Skeletal muscle tissue (tissue), 4 donors: Measurements from ENCODE around the gene MTERF4. TPM values are rescaled to one million over a fixed set of nuclear protein-coding genes. Genes with fewer than 3 reads are reported as not detected.

Experiments
- H3K27ac ChIP-seq: one replicate; pipeline ENCODE4 v1.7.0; 2013; ENCODE audit warnings: mild to moderate bottlenecking, low read depth, low read length, inconsistent platforms
- H3K27me3 ChIP-seq, 3 donors: one replicate each; pipeline ENCODE4 v1.7.0; 2013; ENCODE audit warnings: low read length in 3 of 3; ENCODE audit not compliant: control insufficient read depth in 3 of 3, insufficient read depth in 3 of 3
- H3K36me3 ChIP-seq, 3 donors: one replicate each; pipeline ENCODE4 v1.7.0; 2013; ENCODE audit warnings: low read length in 3 of 3; ENCODE audit not compliant: control insufficient read depth in 3 of 3, insufficient read depth in 3 of 3
- H3K4me1 ChIP-seq, 3 donors: one replicate each; pipeline ENCODE4 v1.7.0; 2013; ENCODE audit warnings: low read length in 3 of 3, mild to moderate bottlenecking in 3 of 3; ENCODE audit not compliant: control insufficient read depth in 3 of 3, insufficient read depth in 3 of 3
- H3K4me3 ChIP-seq, 3 donors: one replicate each; pipeline ENCODE4 v1.7.0; 2013; ENCODE audit warnings: low read length in 3 of 3
- H3K9ac ChIP-seq, 3 donors: one replicate each; pipeline ENCODE4 v1.7.0; 2013; ENCODE audit warnings: low read length in 3 of 3, mild to moderate bottlenecking in 3 of 3, moderate library complexity in 2 of 3, low read depth in 1 of 3
- H3K9me3 ChIP-seq, 3 donors: one replicate each; pipeline ENCODE4 v1.7.0; 2013; ENCODE audit warnings: low read length in 3 of 3; ENCODE audit not compliant: control insufficient read depth in 3 of 3
- total RNA-seq: library from RNA; depleted of rRNA; stranded (reverse); fragments of >200 nt; gene quantifications from one replicate; pipeline ENCODE4 v1.2.3, GENCODE V29; 2014
- donor health status: Osteomylitis.

MTERF4 gene
- total RNA-seq, 1 donor from 2014 or later, result 32.4 TPM

- Histone ChIP-seq H3K4me1 (no peaks in the 10 kb centered on the region), H3K9me3 (no peaks in the 10 kb centered on the region), H3K36me3 (no peaks in the 10 kb centered on the region), H3K9ac (no peak overlapping the region), H3K27me3 (peaks cover 0 to 3% (median 0%) of the 10 kb centered on the region in 3 donors), H3K27ac (no peak overlapping the region), H3K4me3 (no peak overlapping the region)
Measured at GRCh38 chr2:241142593-241142992, 40.5 kb upstream of the MTERF4 start.

DNA sequence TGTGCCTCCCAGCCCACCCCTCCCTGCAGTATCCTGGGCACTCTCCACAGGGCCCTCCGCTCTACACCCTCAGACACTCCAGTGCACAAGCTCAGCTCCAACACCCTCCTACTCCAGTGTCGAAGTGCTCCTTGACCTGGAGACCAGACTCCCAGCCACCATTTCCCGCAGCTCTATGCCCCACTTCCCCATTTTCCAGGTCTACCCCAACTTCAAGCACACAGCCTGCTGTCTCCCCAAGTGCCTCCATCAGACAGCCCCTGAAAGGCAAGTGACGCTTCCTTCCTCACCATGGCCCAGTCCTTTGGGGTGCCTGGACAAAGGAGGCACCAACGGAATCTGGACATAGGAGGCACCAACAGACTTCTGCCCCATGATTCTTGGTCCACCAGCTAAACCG lies 40.0 kb upstream of the MTERF4 start:
- no peak overlapping the region for H3K4me3 ChIP-seq
- H3K36me3 ChIP-seq, result no peaks in the 10 kb centered on the region
- H3K9me3 ChIP-seq, result no peaks in the 10 kb centered on the region
- no peak overlapping the region for H3K9ac ChIP-seq
- no peaks in the 10 kb centered on the region for H3K4me1 ChIP-seq
- no peak overlapping the region for H3K27ac ChIP-seq
- H3K27me3 ChIP-seq, result peaks cover 0 to 3% (median 0%) of the 10 kb centered on the region in 3 donors

DNA sequence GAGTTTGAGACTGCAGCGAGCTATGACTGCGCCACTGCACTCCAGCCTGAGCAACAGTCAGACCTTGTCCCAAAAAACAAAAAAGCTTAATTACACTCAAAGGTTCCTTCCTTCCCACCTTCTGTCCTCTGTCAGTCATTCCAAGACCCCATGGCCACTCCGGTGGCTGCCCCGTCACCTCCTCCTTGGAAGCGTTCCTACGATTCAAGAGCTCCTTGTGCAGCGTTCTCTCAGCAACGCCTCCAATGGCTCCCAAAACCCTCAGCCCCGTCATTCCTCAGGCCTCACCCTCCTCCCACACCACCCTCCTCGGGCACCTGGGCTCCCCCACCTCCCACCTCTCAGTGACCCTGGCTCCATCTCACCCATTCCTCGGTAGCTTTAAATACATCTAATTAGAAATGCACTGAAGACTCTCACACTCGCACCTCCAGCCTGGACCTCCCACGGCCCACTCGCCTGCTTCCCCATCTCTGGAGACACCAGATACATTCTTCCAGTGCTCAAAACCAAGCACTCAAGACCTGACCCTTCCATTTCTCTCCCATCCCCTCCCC lies 39.2 kb upstream of the MTERF4 start:
- H3K9ac ChIP-seq, result no peak overlapping the region
- no peaks in the 10 kb centered on the region for H3K4me1 ChIP-seq
- no peaks in the 10 kb centered on the region for H3K9me3 ChIP-seq
- H3K36me3 ChIP-seq, result no peaks in the 10 kb centered on the region
- H3K27ac ChIP-seq, result no peak overlapping the region
- no peak overlapping the region for H3K4me3 ChIP-seq
- H3K27me3 ChIP-seq, result peaks cover 0 to 3% (median 0%) of the 10 kb centered on the region in 3 donors

- no peak overlapping the region for H3K9ac ChIP-seq
- no peaks in the 10 kb centered on the region for H3K36me3 ChIP-seq
- no peaks in the 10 kb centered on the region for H3K9me3 ChIP-seq
- no peak overlapping the region for H3K27ac ChIP-seq
- no peaks in the 10 kb centered on the region for H3K4me1 ChIP-seq
- peaks cover 0 to 3% (median 0%) of the 10 kb centered on the region in 3 donors for H3K27me3 ChIP-seq
- H3K4me3 ChIP-seq, result no peak overlapping the region
Measured at GRCh38 chr2:241140445-241140840, 38.4 kb upstream of the MTERF4 start.

DNA sequence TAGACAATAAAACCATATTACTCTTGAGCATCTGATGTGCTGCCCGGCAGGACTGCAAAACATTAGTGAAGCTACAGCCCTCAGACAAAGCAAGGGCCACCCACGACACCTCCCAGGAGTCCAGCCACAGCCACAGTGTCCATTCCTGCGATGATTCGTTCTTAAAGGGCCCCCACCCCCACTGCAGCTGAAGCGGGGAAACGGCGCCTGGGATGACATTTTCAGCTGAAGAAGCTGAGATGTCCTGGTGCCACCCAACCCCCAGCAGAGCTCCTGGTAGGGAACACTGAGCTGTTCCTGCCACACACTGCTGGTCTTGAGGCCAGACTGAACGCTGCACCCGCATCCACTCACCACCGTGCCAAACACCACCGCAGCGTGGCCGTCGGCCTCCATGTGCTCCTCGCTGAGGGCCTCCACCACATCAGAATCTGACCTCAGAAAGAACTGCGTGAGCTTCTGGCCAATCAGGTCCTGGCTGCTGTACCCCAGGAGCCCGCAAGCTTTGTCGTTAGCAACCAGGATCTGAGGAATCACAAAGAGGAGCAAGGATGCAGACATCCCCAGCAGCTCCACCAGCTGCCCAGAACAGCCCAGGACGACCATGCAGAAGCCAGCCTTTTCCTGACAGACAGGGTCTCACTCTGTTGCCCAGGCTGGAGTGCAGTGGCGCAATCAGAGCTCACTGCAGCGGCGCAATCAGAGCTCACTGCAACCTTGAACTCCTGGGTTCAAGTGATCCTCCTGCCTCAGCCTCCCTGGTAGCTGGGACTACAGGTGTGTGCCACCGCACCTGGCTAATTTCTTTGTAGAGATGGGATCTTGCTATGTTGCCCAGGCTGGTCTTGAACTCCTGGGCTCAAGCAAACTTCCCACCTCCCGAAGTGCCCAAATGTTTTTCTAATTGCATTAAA lies 37.7 kb upstream of the MTERF4 start:
- Histone ChIP-seq H3K9ac (no peak overlapping the region), H3K36me3 (no peaks in the 10 kb centered on the region), H3K9me3 (no peaks in the 10 kb centered on the region), H3K4me1 (no peaks in the 10 kb centered on the region), H3K4me3 (no peak overlapping the region), H3K27ac (no peak overlapping the region), H3K27me3 (peaks cover 0 to 3% (median 0%) of the 10 kb centered on the region in 3 donors)

DNA sequence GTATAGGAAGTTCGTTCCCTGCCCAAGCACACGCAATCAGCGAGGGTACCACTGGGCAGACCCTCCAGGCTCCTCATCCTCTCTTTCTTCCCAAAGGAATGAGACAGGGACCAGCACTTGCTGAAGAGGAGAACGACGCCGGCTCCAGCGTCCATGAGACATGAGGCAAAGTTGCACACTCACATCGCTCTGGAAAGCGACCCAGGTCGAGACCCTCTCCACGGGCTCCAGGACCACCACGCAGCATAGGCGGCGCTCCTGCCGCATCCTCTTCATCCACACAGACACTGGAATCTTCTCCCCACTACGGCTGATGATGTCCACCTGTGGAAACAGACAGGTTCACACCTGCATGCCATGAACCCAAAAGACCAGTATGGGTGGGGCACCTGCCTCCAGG lies 36.4 kb upstream of the MTERF4 start:
- H3K9ac ChIP-seq, result no peak overlapping the region
- no peaks in the 10 kb centered on the region for H3K27me3 ChIP-seq
- no peaks in the 10 kb centered on the region for H3K9me3 ChIP-seq
- no peaks in the 10 kb centered on the region for H3K4me1 ChIP-seq
- H3K27ac ChIP-seq, result no peak overlapping the region
- no peak overlapping the region for H3K4me3 ChIP-seq
- no peaks in the 10 kb centered on the region for H3K36me3 ChIP-seq

DNA sequence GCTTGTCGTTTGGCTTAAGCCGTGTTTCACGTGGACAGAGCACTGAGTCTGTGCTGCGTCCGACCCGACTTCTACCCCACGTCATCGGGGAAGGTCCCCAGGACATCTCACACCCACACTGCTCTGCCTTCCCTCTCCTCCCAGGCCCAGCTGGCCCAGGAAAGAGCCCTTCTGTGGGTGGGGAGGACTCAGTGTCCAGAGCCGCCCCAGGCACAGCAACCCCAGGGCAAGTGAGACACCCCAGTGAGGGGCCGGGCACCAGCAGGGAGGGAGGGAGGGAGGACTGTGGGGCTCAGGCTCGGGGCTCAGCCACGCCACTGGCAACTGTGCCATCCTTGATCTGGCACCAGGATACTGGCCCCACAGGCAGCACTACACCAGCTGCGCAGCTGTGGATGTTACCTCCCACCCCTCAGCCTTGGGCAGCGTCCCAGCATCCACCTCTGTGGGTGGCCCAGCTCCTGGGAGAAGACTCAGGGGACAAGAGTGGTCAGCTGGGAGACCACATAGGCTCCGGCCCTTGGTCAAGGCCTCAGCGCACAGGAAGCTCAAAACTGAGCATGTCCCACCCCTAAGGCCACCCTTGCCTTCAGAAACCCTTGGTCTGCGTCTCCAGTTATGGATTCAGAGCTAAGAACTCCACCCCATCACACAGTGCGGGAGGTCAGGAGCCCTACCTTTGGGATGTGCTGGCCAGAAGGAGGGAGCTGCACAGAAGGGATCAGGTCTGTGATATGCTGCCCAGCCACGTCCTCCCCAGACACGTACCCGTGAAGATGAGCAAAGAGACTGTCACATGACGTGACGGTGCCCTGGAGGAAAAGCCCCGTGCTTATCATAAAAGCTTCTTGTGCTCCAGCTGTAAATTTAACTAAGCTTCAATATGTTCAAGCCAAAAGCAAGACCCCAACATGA lies 35.4 kb upstream of the MTERF4 start:
- Histone ChIP-seq H3K4me3 (no peak overlapping the region), H3K9me3 (no peaks in the 10 kb centered on the region)

DNA sequence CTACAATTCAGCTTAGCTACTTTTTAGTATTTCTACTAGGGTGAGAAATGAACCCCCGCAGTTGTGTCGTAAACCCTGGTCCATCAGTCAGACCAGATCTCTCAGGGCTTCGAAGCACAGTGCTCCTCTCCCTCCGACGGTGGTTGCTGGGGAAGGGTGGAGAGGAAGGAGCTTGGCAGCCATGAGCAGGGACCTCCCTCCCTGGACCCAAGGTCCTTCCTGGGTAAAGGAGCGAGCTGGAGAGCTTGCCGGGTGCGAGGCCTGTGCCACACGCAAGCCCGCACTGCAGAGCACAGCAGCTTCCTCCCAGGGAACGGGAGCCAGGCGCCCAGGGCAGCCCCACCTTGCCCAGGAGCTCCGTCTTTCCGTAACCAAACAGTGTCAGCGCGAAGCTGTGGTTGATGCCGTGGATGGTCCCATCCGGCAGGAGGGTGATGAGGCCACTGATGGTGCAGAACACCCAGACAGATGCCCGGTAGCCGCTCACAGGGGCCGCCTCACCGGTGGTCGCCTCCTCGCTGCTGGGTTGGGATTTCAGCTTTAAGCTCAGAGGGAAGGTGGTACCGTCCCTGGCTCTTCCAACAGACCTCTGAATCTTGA lies 34.7 kb upstream of the MTERF4 start:
- Histone ChIP-seq H3K4me3 (no peak overlapping the region), H3K4me1 (no peaks in the 10 kb centered on the region), H3K27me3 (no peaks in the 10 kb centered on the region), H3K9ac (no peak overlapping the region), H3K9me3 (no peaks in the 10 kb centered on the region), H3K27ac (no peak overlapping the region), H3K36me3 (no peaks in the 10 kb centered on the region)

More for the DNA sequence above, 35.4 kb upstream of the MTERF4 start:
- H3K27me3 ChIP-seq, result no peaks in the 10 kb centered on the region
- H3K9ac ChIP-seq, result no peak overlapping the region
- H3K4me1 ChIP-seq, result no peaks in the 10 kb centered on the region
- H3K27ac ChIP-seq, result no peak overlapping the region
- no peaks in the 10 kb centered on the region for H3K36me3 ChIP-seq

GRCh38 chr2:241136191-241136590 lies 34.1 kb upstream of the MTERF4 start:
- Histone ChIP-seq H3K36me3 (no peaks in the 10 kb centered on the region), H3K27ac (no peak overlapping the region), H3K9ac (no peak overlapping the region), H3K9me3 (no peaks in the 10 kb centered on the region), H3K27me3 (no peaks in the 10 kb centered on the region), H3K4me1 (no peaks in the 10 kb centered on the region), H3K4me3 (no peak overlapping the region)
